K562 (cell line): ENCODE measurements around the gene TBC1D2B. TPM values are rescaled to one million over a fixed set of nuclear protein-coding genes. Genes with fewer than 3 reads are reported as not detected.

Experiments
- ATAC-seq: fragments of 200-7000 bp; cut with Tn5 transposase; 3 replicates; pipeline ENCODE4 v1.9.1; 2020; ENCODE audit warnings: moderate library complexity
- BruUV-seq: library from RNA; stranded (reverse); fragments of 400-500 nt; replicated peaks from 2 replicates; lab custom pipeline; 2021; lab: Mats Ljungman, UMichigan
- CTCF ChIA-PET: fragments of 300-600 bp; formaldehyde crosslinking; extraction: SDS; loops from one replicate; lab custom pipeline; 2021; ENCODE audit warnings: low intra/inter-chr PET ratio; lab: Yijun Ruan, JAX
- POLR2A ChIA-PET: fragments of 300-600, 350-650 bp; sonication (Branson Sonifier 250); formaldehyde crosslinking; extraction: SDS; loops from one replicate; lab custom pipeline; 2021; ENCODE audit warnings: antibody characterized with exemption, inconsistent platforms; lab: Yijun Ruan, JAX
- DNase-seq, 4 experiments: peaks; one replicate each; pipeline versions ENCODE4 v3.0.0 to v3.0.0-alpha.2; 2011 to 2018; ENCODE audit warnings: low spot score in 3 of 4, mixed read lengths in 3 of 4; ENCODE audit errors: extremely low read depth in 1 of 4
- FAIRE-seq: peaks from 2 replicates; lab custom pipeline; 2011; peaks lifted over from hg19 to GRCh38; lab: Jason Lieb, UNC
- H2AFZ ChIP-seq: 2 replicates; pipeline ENCODE4 v1.6.0; 2011; ENCODE audit warnings: low read depth, low read length, control low read depth, inconsistent platforms
- H3K27ac ChIP-seq: fragments of 200-600 bp; 3 replicates; pipeline ENCODE4 v1.8.0; 2011; ENCODE audit warnings: low read depth, mild to moderate bottlenecking, control low read depth, inconsistent platforms, low read length, moderate library complexity, mixed read lengths; ENCODE audit errors: extremely low read depth
- H3K27me3 ChIP-seq, 2 experiments: fragments of 300-600 bp in 1 of 2; 2 replicates in 1 of 2; 3 replicates in 1 of 2; pipeline versions ENCODE4 v1.6.0 to v1.8.0; 2011; ENCODE audit warnings: inconsistent platforms in 2 of 2, low read length in 2 of 2, mild to moderate bottlenecking in 1 of 2, mixed read lengths in 1 of 2, moderate library complexity in 1 of 2; ENCODE audit not compliant: control insufficient read depth in 2 of 2, insufficient read depth in 2 of 2
- H3K36me3 ChIP-seq: fragments of 300-600 bp; 3 replicates; pipeline ENCODE4 v1.8.0; 2011; ENCODE audit warnings: mild to moderate bottlenecking, low read length, inconsistent platforms; ENCODE audit not compliant: control insufficient read depth, insufficient read depth
- H3K4me1 ChIP-seq, 2 experiments: fragments of 200-600 bp in 1 of 2; replicated peaks in 1 of 2; 2 replicates in 1 of 2; 3 replicates in 1 of 2; pipeline versions ENCODE4 v1.5.1 to v1.8.0; 2011; ENCODE audit warnings: inconsistent platforms in 2 of 2, low read length in 2 of 2, mild to moderate bottlenecking in 1 of 2, mixed read lengths in 1 of 2, moderate library complexity in 1 of 2; ENCODE audit not compliant: control insufficient read depth in 2 of 2, insufficient read depth in 2 of 2
- H3K4me2 ChIP-seq: 2 replicates; pipeline ENCODE4 v1.6.1; 2011; ENCODE audit warnings: low read length, control low read depth, inconsistent platforms, mixed read lengths; ENCODE audit not compliant: insufficient read depth
- H3K4me3 ChIP-seq: fragments of 200-600 bp; sonication (generic), shearing (Covaris generic); 2 replicates; pipeline ENCODE4 v1.5.1; 2016; ENCODE audit warnings: control low read depth, inconsistent platforms
- H3K79me2 ChIP-seq: fragments of 200-600 bp; 3 replicates; pipeline ENCODE4 v1.8.0; 2011; ENCODE audit warnings: low read length, inconsistent platforms; ENCODE audit not compliant: control insufficient read depth, insufficient read depth
- H3K9ac ChIP-seq, 2 experiments: 2 replicates each; pipeline versions ENCODE4 v1.6.0 to v1.6.1; 2011; ENCODE audit warnings: low read depth in 2 of 2, low read length in 2 of 2, control low read depth in 1 of 2, inconsistent platforms in 1 of 2, mild to moderate bottlenecking in 1 of 2, mixed read lengths in 1 of 2; ENCODE audit not compliant: insufficient read depth in 1 of 2
- H3K9me1 ChIP-seq: one replicate; pipeline ENCODE4 v1.6.0; 2011; ENCODE audit warnings: inconsistent platforms, mild to moderate bottlenecking, low read length, moderate library complexity; ENCODE audit not compliant: control insufficient read depth, insufficient read depth
- H3K9me3 ChIP-seq: replicated peaks from 2 replicates; pipeline ENCODE4 v1.5.1; 2011; ENCODE audit warnings: low read depth, low read length, inconsistent platforms; ENCODE audit not compliant: control insufficient read depth, insufficient read depth
- H4K20me1 ChIP-seq: replicated peaks from 2 replicates; pipeline ENCODE4 v1.6.1; 2011; ENCODE audit warnings: low read length, inconsistent platforms, mixed read lengths; ENCODE audit not compliant: control insufficient read depth, insufficient read depth
- E2F3 ChIP-seq: fragments of 250-450 bp; sonication (Bioruptor Pico); IDR thresholded peaks from 2 replicates; pipeline ENCODE4 v1.4.0; 2020; ENCODE audit warnings: mild to moderate bottlenecking
- HMG20A ChIP-seq: fragments of 450-650 bp; formaldehyde crosslinking; conservative IDR thresholded peaks from 2 replicates; pipeline ENCODE4 v1.4.0; 2020; ENCODE audit warnings: mild to moderate bottlenecking, mixed read lengths
- HSF4 ChIP-seq: fragments of 250-450 bp; sonication (Bioruptor Pico); IDR thresholded peaks from 2 replicates; pipeline ENCODE4 v2.1.2; 2022; ENCODE audit warnings: mild to moderate bottlenecking, moderate library complexity, borderline replicate concordance
- NFXL1 ChIP-seq: fragments of 450-650 bp; formaldehyde crosslinking; IDR thresholded peaks from 2 replicates; pipeline ENCODE4 v1.4.0; 2021; ENCODE audit warnings: mild to moderate bottlenecking
- PML ChIP-seq: IDR thresholded peaks from 2 replicates; pipeline ENCODE4 v1.6.1; 2012; ENCODE audit warnings: low read length, inconsistent platforms
- POU5F1 ChIP-seq: fragments of 150-350 bp; IDR thresholded peaks from 2 replicates; pipeline ENCODE4 v1.6.1; 2014; ENCODE audit warnings: borderline replicate concordance, low read length, low read depth, mild to moderate bottlenecking; ENCODE audit not compliant: partially characterized antibody
- PRMT5 ChIP-seq: sonication (generic); formaldehyde crosslinking; IDR thresholded peaks from 2 replicates; pipeline ENCODE4 v1.5.0; 2020; ENCODE audit warnings: missing genetic modification reagents
- RBM22 ChIP-seq: fragments of 200-400 bp; formaldehyde crosslinking; IDR thresholded peaks from 2 replicates; pipeline ENCODE4 v1.6.1; 2018; ENCODE audit warnings: low read length, low read depth; ENCODE audit not compliant: poor library complexity, severe bottlenecking
- SRSF7 ChIP-seq: fragments of 200-400 bp; formaldehyde crosslinking; optimal IDR thresholded peaks from 2 replicates; pipeline ENCODE3; 2017; ENCODE audit warnings: mild to moderate bottlenecking, low read depth, low read length
- TRIM24 ChIP-seq, 2 experiments: fragments of 450-650 bp; IDR thresholded peaks; 2 replicates each; pipeline ENCODE4 v1.6.1; 2016
- ZNF239 ChIP-seq: fragments of 250-450 bp; sonication (Bioruptor Pico); IDR thresholded peaks from 2 replicates; pipeline ENCODE4 v1.4.0; 2020; ENCODE audit warnings: mild to moderate bottlenecking
- ZNF780A ChIP-seq: fragments of 250-450 bp; sonication (Bioruptor Pico); IDR thresholded peaks from 2 replicates; pipeline ENCODE4 v1.5.0; 2021; ENCODE audit warnings: mild to moderate bottlenecking
- WGBS: fragments of 100-300 bp; shearing (Covaris generic); methylation state at CpG from one replicate; pipeline ENCODE4 v1.1.6; 2016; ENCODE audit warnings: low coverage, mixed read lengths; ENCODE audit not compliant: insufficient coverage; ENCODE audit errors: missing lambda C conversion rate; 5-methylcytosine and 5-hydroxymethylcytosine counted together
- in situ Hi-C: fragments of 300-500 bp; cut with MboI; formaldehyde crosslinking; loops from 4 replicates; pipeline ENCODE4 v1.15.0; 2018; ENCODE audit warnings: inconsistent platforms, mixed read lengths
- intact Hi-C: fragments of 100-400 bp; cut with micrococcal nuclease; formaldehyde crosslinking; loops from 2 replicates; pipeline ENCODE4 v1.14.2; 2022
- polyA plus RNA-seq, 8 experiments: library from polyadenylated mRNA; depleted of rRNA in 4 of 8; stranded (reverse) in 5 of 8; unstranded in 3 of 8; fragments of >200 nt; fragmentation: Nextera tagmentation in 2 of 8; fragmentation: Illumina TruSeq in 1 of 8; extraction: Ambion mirVana in 2 of 8; extraction: Trizol in 1 of 8; gene quantifications; 2 replicates each; pipeline versions ENCODE4 v1.2.1 to v1.2.3, GENCODE V29; 2011 to 2014; ENCODE audit warnings: inconsistent platforms in 1 of 8, missing spikeins in 1 of 8
- total RNA-seq, 7 experiments: library from RNA; depleted of rRNA in 6 of 7; stranded (reverse); fragments of >200 nt in 6 of 7; fragmentation: Illumina TruSeq in 2 of 7; extraction: Trizol in 2 of 7; gene quantifications; 2 replicates each; pipeline versions ENCODE4 v1.2.1 to v1.2.3, GENCODE V29; 2011 to 2021; ENCODE audit warnings: low replicate concordance in 1 of 7
- TF ChIP-seq, protein P1 (sequence below): fragments of 250-450 bp; sonication (Bioruptor Pico); IDR thresholded peaks from 2 replicates; pipeline ENCODE4 v1.5.0; 2021
- TF ChIP-seq, protein P2 (sequence below): fragments of 450-650 bp; IDR thresholded peaks from 2 replicates; pipeline ENCODE4 v1.6.1; 2014; ENCODE audit warnings: low read depth, mild to moderate bottlenecking, moderate library complexity, borderline replicate concordance
- TF ChIP-seq, protein P3 (sequence below): fragments of 450-650 bp; formaldehyde crosslinking; IDR thresholded peaks from 2 replicates; pipeline ENCODE4 v1.4.0; 2022; ENCODE audit warnings: missing genetic modification characterization

The TBC1D2B gene
- total and polyA plus RNA-seq, 9 of the 15 experiments (the other 6 are each of a cell fraction or from before 2014, with no cell fraction given) = 0.15 to 16.3 (median 8.9) TPM

DNA sequence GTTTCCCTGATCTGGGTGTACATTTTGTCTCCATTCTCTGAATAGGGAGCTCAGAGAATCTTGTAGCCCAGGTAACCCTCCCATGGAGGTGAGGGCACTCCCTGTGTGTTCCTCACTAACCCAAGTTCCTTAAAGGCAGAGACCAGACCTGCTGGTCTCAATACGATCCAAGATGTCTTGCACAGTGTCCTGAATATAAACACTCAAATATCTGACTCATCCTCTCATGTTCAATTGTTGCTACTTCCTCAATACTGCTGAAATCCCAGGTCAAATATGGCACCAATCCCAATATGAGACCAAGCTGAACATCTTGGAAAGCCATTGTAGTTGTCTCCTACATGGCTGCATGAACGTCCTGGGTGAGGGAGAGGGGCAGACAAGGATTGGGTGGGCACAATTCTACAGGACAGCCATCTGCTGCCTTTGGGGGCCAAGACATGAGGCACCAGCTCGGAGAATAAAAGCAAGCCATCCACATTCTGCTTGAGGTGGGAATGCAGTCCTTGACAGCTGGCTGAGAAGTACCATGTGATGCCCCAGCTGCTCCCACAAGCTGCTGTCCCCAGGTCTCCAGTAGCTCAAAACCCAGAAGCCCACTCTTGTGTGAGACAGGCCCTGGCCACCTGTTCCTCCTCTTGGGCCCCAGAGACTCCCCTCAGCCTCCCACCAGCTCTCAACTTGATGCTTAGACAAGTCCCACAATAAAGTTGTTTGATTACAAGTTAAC is 18.2 kb downstream of the TBC1D2B start:
- no peak overlapping the region for H3K4me3 ChIP-seq
- no peaks in the 10 kb centered on the region for H3K27me3 ChIP-seq
- no peak overlapping the region for H3K4me2 ChIP-seq
- intact Hi-C loops = no loop called here
- H3K9me1 ChIP-seq = no peaks in the 10 kb centered on the region
- peaks cover 5% of the 10 kb centered on the region; the same call in 1 of the 2 replicates for H4K20me1 ChIP-seq
- H2AFZ ChIP-seq = no peak overlapping the region
- 54% methylated on average over 3 of the region's 3 CpGs for WGBS
- H3K9ac ChIP-seq = no peak overlapping the region
- no peaks in the 10 kb centered on the region for H3K36me3 ChIP-seq
- CTCF ChIA-PET = no interaction called here
- DNase-seq (no peak), FAIRE-seq (no peak), ATAC-seq (no peak)
- no peaks in the 10 kb centered on the region for H3K9me3 ChIP-seq
- POLR2A ChIA-PET = interaction anchor here (0.6 to 1.9 kb wide), 6 partner anchors 8 to 20 kb away, joined by 3 to 9 read pairs (median 4); partner anchors contain the start of gene TBC1D2B
- no TSS peak for BruUV-seq
- H3K79me2 ChIP-seq = 0 out of 3 replicates have a peak, but pooled peaks cover 2% of the 10 kb centered on the region
- H3K27ac ChIP-seq = no peak overlapping the region
- no peak for TF ChIP-seq HMG20A (CRISPR knock-in tag)
- no peak for TF ChIP-seq SRSF7
- no peak for TF ChIP-seq PRMT5
- no peak for TF ChIP-seq TRIM24 (IDR thresholded peaks at IDR 0.05)
- TF ChIP-seq HSF4 (CRISPR knock-in tag) = no peak
- TF ChIP-seq, protein P1, sequence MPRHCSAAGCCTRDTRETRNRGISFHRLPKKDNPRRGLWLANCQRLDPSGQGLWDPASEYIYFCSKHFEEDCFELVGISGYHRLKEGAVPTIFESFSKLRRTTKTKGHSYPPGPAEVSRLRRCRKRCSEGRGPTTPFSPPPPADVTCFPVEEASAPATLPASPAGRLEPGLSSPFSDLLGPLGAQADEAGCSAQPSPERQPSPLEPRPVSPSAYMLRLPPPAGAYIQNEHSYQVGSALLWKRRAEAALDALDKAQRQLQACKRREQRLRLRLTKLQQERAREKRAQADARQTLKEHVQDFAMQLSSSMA = no peak
- TF ChIP-seq ZNF239 = no peak
- no peak for TF ChIP-seq ZNF780A
- no peak for TF ChIP-seq NFXL1 (CRISPR knock-in tag)
- TF ChIP-seq, protein P2, sequence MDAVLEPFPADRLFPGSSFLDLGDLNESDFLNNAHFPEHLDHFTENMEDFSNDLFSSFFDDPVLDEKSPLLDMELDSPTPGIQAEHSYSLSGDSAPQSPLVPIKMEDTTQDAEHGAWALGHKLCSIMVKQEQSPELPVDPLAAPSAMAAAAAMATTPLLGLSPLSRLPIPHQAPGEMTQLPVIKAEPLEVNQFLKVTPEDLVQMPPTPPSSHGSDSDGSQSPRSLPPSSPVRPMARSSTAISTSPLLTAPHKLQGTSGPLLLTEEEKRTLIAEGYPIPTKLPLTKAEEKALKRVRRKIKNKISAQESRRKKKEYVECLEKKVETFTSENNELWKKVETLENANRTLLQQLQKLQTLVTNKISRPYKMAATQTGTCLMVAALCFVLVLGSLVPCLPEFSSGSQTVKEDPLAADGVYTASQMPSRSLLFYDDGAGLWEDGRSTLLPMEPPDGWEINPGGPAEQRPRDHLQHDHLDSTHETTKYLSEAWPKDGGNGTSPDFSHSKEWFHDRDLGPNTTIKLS = no peak
- TF ChIP-seq RBM22 = no peak
- no peak for TF ChIP-seq PML
- TF ChIP-seq POU5F1 = no peak
- no peak for TF ChIP-seq E2F3 (CRISPR knock-in tag)
- TF ChIP-seq, protein P3, sequence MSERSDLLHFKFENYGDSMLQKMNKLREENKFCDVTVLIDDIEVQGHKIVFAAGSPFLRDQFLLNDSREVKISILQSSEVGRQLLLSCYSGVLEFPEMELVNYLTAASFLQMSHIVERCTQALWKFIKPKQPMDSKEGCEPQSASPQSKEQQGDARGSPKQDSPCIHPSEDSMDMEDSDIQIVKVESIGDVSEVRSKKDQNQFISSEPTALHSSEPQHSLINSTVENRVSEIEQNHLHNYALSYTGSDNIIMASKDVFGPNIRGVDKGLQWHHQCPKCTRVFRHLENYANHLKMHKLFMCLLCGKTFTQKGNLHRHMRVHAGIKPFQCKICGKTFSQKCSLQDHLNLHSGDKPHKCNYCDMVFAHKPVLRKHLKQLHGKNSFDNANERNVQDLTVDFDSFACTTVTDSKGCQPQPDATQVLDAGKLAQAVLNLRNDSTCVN (CRISPR knock-in tag) = no peak
- in situ Hi-C loops = no loop called here
- peaks cover 3 to 4% of the 10 kb centered on the region in 2 experiments; a peak in 3 of 5 replicates for H3K4me1 ChIP-seq
